ENCODE results near the gene CNOT2. TPM values are rescaled to one million over a fixed set of nuclear protein-coding genes. Genes with fewer than 3 reads are reported as not detected.

Gene CNOT2
- total RNA-seq, 6 donors from 2014 or later = 44.1 to 188 (median 98.7) TPM

DNA sequence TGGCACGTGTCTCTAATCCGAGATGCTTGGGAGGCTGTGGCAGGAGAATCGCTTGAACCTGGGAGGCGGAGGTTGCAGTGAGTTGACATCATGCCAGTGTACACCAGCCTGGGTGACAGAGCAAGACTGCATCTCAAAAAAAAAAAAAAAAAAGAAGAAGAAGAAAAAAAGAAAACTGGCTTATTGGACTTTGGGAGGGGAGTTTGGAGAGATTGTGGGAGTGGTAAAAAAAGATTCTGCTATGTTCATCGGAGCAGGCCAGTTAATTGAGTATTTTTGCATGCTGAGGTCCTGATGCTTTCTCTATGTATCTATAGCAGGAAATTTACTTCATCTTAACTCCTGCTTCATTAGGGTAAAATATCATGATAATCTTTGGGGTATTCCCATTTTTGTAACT lies 11.6 kb downstream of the CNOT2 start:
- Histone ChIP-seq H3K4me3 (no peak overlapping the region), H3K36me3 (no peaks in the 10 kb centered on the region), H3K4me1 (peaks cover 12 to 41% (median 36%) of the 10 kb centered on the region in 4 donors), H3K9me3 (no peaks in the 10 kb centered on the region), H3K27me3 (no peaks in the 10 kb centered on the region), H3K27ac (no peak overlapping the region)
- no peak for DNase-seq
- ATAC-seq (ENCODE audit: low FRiP score in 2 of 2) = no peak
- 83 to 87% methylated on average over 5 of the region's 5 CpGs for WGBS, 2 donors
- TF ChIP-seq, protein P1, sequence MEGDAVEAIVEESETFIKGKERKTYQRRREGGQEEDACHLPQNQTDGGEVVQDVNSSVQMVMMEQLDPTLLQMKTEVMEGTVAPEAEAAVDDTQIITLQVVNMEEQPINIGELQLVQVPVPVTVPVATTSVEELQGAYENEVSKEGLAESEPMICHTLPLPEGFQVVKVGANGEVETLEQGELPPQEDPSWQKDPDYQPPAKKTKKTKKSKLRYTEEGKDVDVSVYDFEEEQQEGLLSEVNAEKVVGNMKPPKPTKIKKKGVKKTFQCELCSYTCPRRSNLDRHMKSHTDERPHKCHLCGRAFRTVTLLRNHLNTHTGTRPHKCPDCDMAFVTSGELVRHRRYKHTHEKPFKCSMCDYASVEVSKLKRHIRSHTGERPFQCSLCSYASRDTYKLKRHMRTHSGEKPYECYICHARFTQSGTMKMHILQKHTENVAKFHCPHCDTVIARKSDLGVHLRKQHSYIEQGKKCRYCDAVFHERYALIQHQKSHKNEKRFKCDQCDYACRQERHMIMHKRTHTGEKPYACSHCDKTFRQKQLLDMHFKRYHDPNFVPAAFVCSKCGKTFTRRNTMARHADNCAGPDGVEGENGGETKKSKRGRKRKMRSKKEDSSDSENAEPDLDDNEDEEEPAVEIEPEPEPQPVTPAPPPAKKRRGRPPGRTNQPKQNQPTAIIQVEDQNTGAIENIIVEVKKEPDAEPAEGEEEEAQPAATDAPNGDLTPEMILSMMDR (IDR thresholded peaks at IDR 0.05) = no peak
- TF ChIP-seq POLR2AphosphoS5 (IDR thresholded peaks at IDR 0.05) = no peak

DNA sequence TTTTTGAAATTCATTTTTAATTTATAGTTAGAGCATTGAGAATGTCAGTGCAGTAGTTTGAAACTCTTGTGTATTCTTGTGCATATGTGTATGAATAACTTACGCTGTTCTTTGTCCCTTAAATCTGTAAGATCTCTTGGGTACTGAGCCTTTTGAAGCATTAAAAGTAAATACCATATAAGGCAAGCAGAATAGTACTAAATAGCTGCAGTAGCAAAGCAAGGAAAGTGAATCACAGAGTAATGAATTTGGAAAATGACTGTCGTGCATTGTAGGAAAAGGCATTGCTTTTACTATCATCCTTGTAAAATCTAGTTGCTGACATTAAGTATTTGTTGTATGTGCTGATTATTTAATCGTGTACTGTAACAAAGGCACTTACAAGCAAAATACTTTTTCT lies 12.1 kb downstream of the CNOT2 start:
- H3K36me3 ChIP-seq = no peaks in the 10 kb centered on the region
- no peak overlapping the region for H3K4me3 ChIP-seq
- no peak overlapping the region for H3K27ac ChIP-seq
- 62 to 64% methylated on average over 3 of the region's 3 CpGs for WGBS, 2 donors
- H3K9me3 ChIP-seq = no peaks in the 10 kb centered on the region
- H3K4me1 ChIP-seq = peaks cover 12 to 37% (median 34%) of the 10 kb centered on the region in 4 donors
- TF ChIP-seq, protein P1 (IDR thresholded peaks at IDR 0.05) = no peak
- TF ChIP-seq POLR2AphosphoS5 (IDR thresholded peaks at IDR 0.05) = no peak
- no peak for TF ChIP-seq EP300 (IDR thresholded peaks at IDR 0.05)
- TF ChIP-seq POLR2A (IDR thresholded peaks at IDR 0.05) = no peak
- no peak for ATAC-seq (ENCODE audit: low FRiP score in 2 of 2)
- no peaks in the 10 kb centered on the region for H3K27me3 ChIP-seq
- no peak for DNase-seq

DNA sequence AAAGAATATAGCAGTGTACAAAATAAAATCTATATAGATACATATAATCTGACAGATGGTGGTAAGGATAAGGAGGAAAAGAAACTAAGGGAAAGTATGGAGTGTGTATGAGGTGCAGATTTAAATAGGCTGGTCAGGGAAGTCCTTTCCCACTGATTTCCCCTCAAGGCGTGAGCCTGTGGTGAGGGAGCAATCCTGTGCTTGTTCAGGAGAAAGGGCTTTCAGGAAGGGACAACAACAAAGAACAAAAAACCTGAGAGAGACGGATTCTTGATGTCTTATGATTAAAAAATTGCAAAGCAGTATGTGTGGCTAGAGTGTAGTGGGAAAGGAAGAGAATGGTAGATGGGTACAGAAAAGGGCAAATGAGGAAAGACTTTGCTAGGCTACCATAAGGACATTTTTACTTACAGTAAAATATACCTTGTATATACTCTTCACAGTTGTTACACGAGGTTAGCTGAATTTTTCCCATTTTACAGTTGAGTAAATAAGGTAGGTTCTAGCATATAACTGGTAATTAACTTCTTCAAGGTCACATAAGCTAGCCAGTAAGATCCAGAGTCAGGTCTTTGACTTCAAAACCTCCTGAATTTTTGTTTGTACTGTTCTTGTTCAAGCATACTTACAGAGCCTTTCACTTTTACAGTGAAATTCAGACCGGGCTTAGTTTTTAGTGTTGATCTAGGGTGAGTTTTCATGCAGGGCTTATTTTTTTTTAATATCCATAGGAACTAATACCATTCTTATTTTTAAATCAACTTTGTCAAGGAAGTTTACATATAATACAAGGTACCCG lies 15.6 kb downstream of the CNOT2 start:
- WGBS, 2 donors = 62% methylated on average over 5 of the region's 5 CpGs
- Histone ChIP-seq H3K36me3 (no peaks in the 10 kb centered on the region), H3K9me3 (no peaks in the 10 kb centered on the region), H3K4me1 (peaks cover 5 to 29% (median 18%) of the 10 kb centered on the region in 4 donors), H3K4me3 (no peak overlapping the region), H3K27me3 (no peaks in the 10 kb centered on the region), H3K27ac (no peak overlapping the region)
- no peak for ATAC-seq (ENCODE audit: low FRiP score in 2 of 2)
- no peak for DNase-seq
- TF ChIP-seq POLR2A (IDR thresholded peaks at IDR 0.05) (no peak), EP300 (IDR thresholded peaks at IDR 0.05) (no peak), POLR2AphosphoS5 (IDR thresholded peaks at IDR 0.05) (no peak)
- TF ChIP-seq, protein P1 (IDR thresholded peaks at IDR 0.05) = no peak

DNA sequence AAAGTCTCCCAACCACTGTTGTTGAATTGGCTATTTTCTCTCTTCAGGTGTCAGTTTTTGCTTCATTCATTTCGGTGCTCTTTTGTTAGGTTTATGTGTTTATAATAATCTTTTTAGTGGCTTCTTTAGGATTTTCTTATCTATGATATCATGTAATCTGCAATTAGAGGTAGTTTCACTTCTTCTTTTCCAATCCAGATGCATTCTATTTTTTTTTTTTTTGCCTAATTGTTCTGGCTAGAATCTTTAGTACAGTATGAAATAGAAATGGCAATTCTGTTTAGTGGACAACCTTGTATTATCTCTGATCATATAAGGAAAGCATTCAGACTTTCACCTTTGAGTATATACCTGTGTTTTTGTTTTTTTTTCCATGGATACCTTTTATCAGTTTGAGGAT lies 17.4 kb downstream of the CNOT2 start:
- WGBS, 2 donors = 71 to 79% methylated on average over 1 of the region's 1 CpG
- Histone ChIP-seq H3K9me3 (no peaks in the 10 kb centered on the region), H3K36me3 (no peaks in the 10 kb centered on the region), H3K4me1 (peaks cover 5 to 20% (median 19%) of the 10 kb centered on the region in 4 donors), H3K27ac (no peak overlapping the region), H3K4me3 (no peak overlapping the region), H3K27me3 (no peaks in the 10 kb centered on the region)
- no peak for ATAC-seq (ENCODE audit: low FRiP score in 2 of 2)
- no peak for DNase-seq
- TF ChIP-seq POLR2AphosphoS5 (IDR thresholded peaks at IDR 0.05) (no peak), EP300 (IDR thresholded peaks at IDR 0.05) (no peak), POLR2A (IDR thresholded peaks at IDR 0.05) (no peak)
- TF ChIP-seq, protein P1 (IDR thresholded peaks at IDR 0.05) = no peak

Data from upper lobe of left lung (tissue), 6 donors.